Heart right ventricle (tissue), 16 donors: ENCODE results near the gene SWAP70. TPM values are rescaled to one million over a fixed set of nuclear protein-coding genes. Genes with fewer than 3 reads are reported as not detected.
"Not testable (repeated sequence)": the region's sequence is repeated elsewhere in the genome, so short reads cannot be mapped to it uniquely, and the experiment has no call there.

ENCODE experiments used
- ATAC-seq, 8 donors: fragments of 200-7000 bp; cut with Tn5 transposase; one replicate each; pipeline ENCODE4 v1.9.1; 2020; ENCODE audit warnings: mild to moderate bottlenecking in 8 of 8, moderate library complexity in 8 of 8, moderate number of reproducible peaks in 1 of 8
- DNase-seq, 2 donors: peaks; one replicate each; pipeline ENCODE4 v3.0.0-alpha.2; 2020
- H3K27ac ChIP-seq, 10 donors: fragments of 200-600 bp; sonication (generic) in 2 of 10; one replicate each; pipeline versions ENCODE4 v1.5.0 to v1.8.0; 2020 to 2022; ENCODE audit warnings: mild to moderate bottlenecking in 3 of 10
- H3K27me3 ChIP-seq, 7 donors: fragments of 200-600 bp; one replicate each; pipeline ENCODE4 v1.8.0; 2021 to 2022; ENCODE audit warnings: mild to moderate bottlenecking in 2 of 7
- H3K36me3 ChIP-seq, 9 donors: fragments of 200-600 bp; sonication (generic) in 1 of 9; one replicate each; pipeline versions ENCODE4 v1.5.0 to v1.8.0; 2020 to 2022; ENCODE audit warnings: mild to moderate bottlenecking in 2 of 9
- H3K4me1 ChIP-seq, 9 donors: fragments of 200-600 bp; sonication (generic) in 1 of 9; one replicate each; pipeline versions ENCODE4 v1.5.0 to v1.8.0; 2020 to 2022; ENCODE audit warnings: mild to moderate bottlenecking in 4 of 9
- H3K4me3 ChIP-seq, 10 donors: fragments of 200-600 bp; sonication (generic) in 2 of 10; one replicate each; pipeline versions ENCODE4 v1.5.0 to v1.8.0; 2020 to 2022; ENCODE audit warnings: mild to moderate bottlenecking in 7 of 10, moderate library complexity in 2 of 10
- H3K9me3 ChIP-seq, 11 donors: fragments of 200-600 bp in 10 of 11; sonication (generic) in 2 of 11; one replicate each; pipeline versions ENCODE4 v1.5.0 to v1.8.0; 2013 to 2022; ENCODE audit warnings: mild to moderate bottlenecking in 2 of 11, control low read depth in 1 of 11, moderate library complexity in 1 of 11
- CTCF ChIP-seq, 9 donors: fragments of 200-600 bp; sonication (generic) in 2 of 9; IDR thresholded peaks; one replicate each; pipeline versions ENCODE4 v1.5.0 to v1.8.0; 2021 to 2022; ENCODE audit warnings: antibody characterized with exemption in 9 of 9, mild to moderate bottlenecking in 5 of 9, moderate library complexity in 1 of 9
- WGBS, 2 donors: extraction: QIAGEN DNeasy Blood & Tissue Kit; methylation state at CpG; one replicate each; pipeline ENCODE4 v1.1.7; 2013; ENCODE audit warnings: inconsistent platforms in 1 of 2; 5-methylcytosine and 5-hydroxymethylcytosine counted together
- intact Hi-C, 10 donors: fragments of 100-400 bp; cut with DNase I; formaldehyde crosslinking; loops; one replicate each; pipeline versions ENCODE4 v1.11.1 to v1.14.2; 2022
- polyA plus RNA-seq, 2 donors: library from polyadenylated mRNA; stranded (reverse); fragments of 200-250 nt; gene quantifications; one replicate each; pipeline ENCODE4 v1.2.3, GENCODE V29; 2013
- total RNA-seq, 10 donors: library from RNA; stranded (reverse); fragmentation: NEBNext Ultra II Directional in 3 of 10; extraction: Animal tissue kit (Norgen Biotek cat#: 25700) in 3 of 10; gene quantifications; one replicate each; pipeline versions ENCODE4 v1.2.1 to v1.2.4, GENCODE V29; 2021 to 2023
- donor health status: Arrhythmogenic right ventricular cardiomyopathy.
- donor health status: ischemic (EF 13 %, LVEDD 7.1; RV severe dilation, severe dysfunction).
- donor health status: healthy with polysubstance abuse.
- donor health status: DM: no; HTN: yes; CAD: no.
- donor health status: DM: no; HTN: no; CAD: no.
- donor health status: ischemic (EF 25% LVEDD 6.9; RV normal size, moderate dysfunction).
- donor health status: ischemic (EF 25% LVEDD 5.7; RV mildly dilated, moderate dysfunction).
- donor health status: healthy.
- donor health status: DM: yes; HTN: yes; CAD: no.
- donor health status: Ischemic cardiomyopathy.
- donor health status: ischemic (EF 35%, LVEDD 5.7; RV mildly dilated, moderate dysfunction).
- donor health status: nonischemic (EF 11% LVEDD 7.7; RV severe dilation, severe dysfunction).
- donor health status: DM: yes; HTN: yes; CAD: no.
- donor health status: PGD.
- donor health status: ischemic (EF 29% LVEDD 5.4; RV normal size, mild dysfunction).
- donor health status: nonischemic (EF 23%, LVEDD 6.1; RV moderate dilation, normal function).

The SWAP70 gene
- total and polyA plus RNA-seq, 12 donors: 7.8 to 33.4 (median 19.6) TPM

DNA sequence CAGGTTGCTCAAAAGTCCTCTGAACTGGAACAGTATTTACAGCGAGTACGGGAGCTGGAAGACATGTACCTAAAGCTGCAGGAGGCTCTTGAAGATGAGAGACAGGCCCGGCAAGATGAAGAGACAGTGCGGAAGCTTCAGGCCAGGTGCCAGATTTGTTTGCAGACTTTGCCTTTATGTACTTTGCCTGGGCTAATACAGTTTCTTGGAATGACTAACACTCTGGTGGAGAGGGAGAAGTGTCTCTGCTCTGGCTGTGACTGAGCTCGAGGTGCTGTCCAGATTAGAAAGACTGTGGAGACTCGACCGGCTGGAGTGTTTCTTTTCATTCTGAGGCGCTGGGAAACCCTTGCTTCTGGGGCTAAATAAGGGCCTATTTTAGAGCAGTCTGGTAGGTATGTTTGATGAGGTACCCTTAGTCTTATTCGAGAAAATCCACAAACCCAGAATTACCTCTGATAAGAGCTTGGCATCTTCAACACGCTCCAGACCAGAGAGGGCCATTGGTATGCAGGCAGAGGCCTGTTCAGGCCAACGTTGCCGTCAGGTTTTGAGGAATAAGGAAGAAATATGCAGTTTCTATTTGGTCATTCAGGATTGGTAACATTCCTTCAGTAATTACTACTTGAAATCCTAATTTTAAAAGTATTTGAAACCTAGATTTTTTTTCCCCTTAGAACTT, 76.5 kb downstream of the SWAP70 start:
- Histone ChIP-seq H3K4me1 (peaks cover 0 to 30% (median 4%) of the 10 kb centered on the region in 9 donors), H3K36me3 (peaks cover 0 to 93% (median 25%) of the 10 kb centered on the region in 9 donors), H3K27ac (peak overlapping the region in 1 of 10 donors; percentile 40), H3K27me3 (no peaks in the 10 kb centered on the region), H3K9me3 (peaks cover 0 to 12% (median 4%) of the 10 kb centered on the region in 11 donors), H3K4me3 (no peak overlapping the region)
- DNase-seq (no peak), ATAC-seq (no peak)
- intact Hi-C loops: loop anchor here in 4 of 10 donors (10.0 kb wide), 4 partner anchors 76 to 206 kb away; partner anchors contain the start of gene SWAP70 (in 1 of the 4)
- no peak for TF ChIP-seq CTCF (IDR thresholded peaks at IDR 0.05)
- WGBS, 2 donors: 84 to 89% methylated on average over 12 of the region's 12 CpGs

DNA sequence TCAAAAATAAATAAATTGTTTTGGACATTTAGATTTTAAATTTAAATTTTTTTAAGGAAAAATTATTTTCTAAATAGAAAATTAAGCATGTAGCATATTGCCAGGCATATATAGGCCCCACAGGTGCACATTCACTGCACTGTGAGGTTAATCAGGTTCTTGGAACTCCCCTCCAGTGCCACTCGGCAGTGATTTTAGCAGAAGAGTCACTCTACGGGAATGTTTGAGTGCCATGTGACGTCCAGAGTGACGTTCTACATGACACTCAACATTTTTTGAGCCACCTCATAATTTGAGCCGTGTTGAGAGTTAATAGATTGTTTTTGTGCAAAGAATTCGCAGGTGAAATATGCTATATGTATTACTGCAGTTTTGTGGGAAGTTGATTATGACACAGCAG, 77.4 kb downstream of the SWAP70 start:
- H3K27me3 ChIP-seq: no peaks in the 10 kb centered on the region
- TF ChIP-seq CTCF (IDR thresholded peaks at IDR 0.05): no peak
- H3K36me3 ChIP-seq: peaks cover 0 to 92% (median 24%) of the 10 kb centered on the region in 9 donors
- no peak for DNase-seq
- WGBS, 2 donors: 82 to 86% methylated on average over 6 of the region's 6 CpGs
- ATAC-seq: peak in 1 of 8 donors; percentile 55
- H3K9me3 ChIP-seq: peaks cover 0 to 3% (median 0%) of the 10 kb centered on the region in 11 donors
- no peak overlapping the region for H3K27ac ChIP-seq
- H3K4me1 ChIP-seq: peaks cover 0 to 30% (median 4%) of the 10 kb centered on the region in 9 donors
- intact Hi-C loops: loop anchor here in 4 of 10 donors (10.0 kb wide), 4 partner anchors 76 to 206 kb away; partner anchors contain the start of gene SWAP70 (in 1 of the 4)
- no peak overlapping the region for H3K4me3 ChIP-seq

DNA sequence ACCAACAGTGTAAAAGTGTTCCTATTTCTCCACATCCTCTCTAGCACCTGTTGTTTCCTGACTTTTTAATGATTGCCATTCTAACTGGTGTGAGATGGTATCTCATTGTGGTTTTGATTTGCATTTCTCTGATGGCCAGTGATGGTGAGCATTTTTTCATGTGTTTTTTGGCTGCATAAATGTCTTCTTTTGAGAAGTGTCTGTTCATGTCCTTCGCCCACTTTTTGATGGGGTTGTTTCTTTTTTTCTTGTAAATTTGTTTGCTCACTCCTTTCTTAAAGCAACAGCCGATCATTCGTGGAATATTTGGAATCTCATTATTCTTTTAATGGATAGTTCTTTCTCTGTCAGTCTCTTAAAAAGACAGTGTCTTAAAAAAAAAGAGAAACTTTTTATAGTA, 79.6 kb downstream of the SWAP70 start:
- H3K9me3 ChIP-seq, H3K27me3 ChIP-seq, ATAC-seq, DNase-seq, H3K27ac ChIP-seq, H3K4me3 ChIP-seq: not testable (repeated sequence)
- Histone ChIP-seq H3K4me1 (peaks cover 0 to 24% (median 17%) of the 10 kb centered on the region in 9 donors), H3K36me3 (peaks cover 0 to 92% (median 25%) of the 10 kb centered on the region in 9 donors)
- intact Hi-C loops: loop anchor here in 4 of 10 donors (10.0 kb wide), 4 partner anchors 79 to 209 kb away; partner anchors contain the start of gene SWAP70 (in 1 of the 4)
- WGBS, 2 donors: 87 to 94% methylated on average over 3 of the region's 3 CpGs

- intact Hi-C loops: loop anchor here in 9 of 10 donors (5.0 to 10.0 kb wide), 7 partner anchors 81 to 211 kb away; partner anchors contain the start of gene SWAP70 (in 1 of the 9)
- 80 to 82% methylated on average over 7 of the region's 7 CpGs for WGBS, 2 donors
- Histone ChIP-seq H3K27me3 (no peaks in the 10 kb centered on the region), H3K4me3 (no peak overlapping the region), H3K9me3 (no peaks in the 10 kb centered on the region), H3K27ac (no peak overlapping the region), H3K36me3 (peaks cover 0 to 92% (median 22%) of the 10 kb centered on the region in 9 donors), H3K4me1 (peaks cover 0 to 19% (median 10%) of the 10 kb centered on the region in 9 donors)
- no peak for DNase-seq
- ATAC-seq: no peak
- no peak for TF ChIP-seq CTCF (IDR thresholded peaks at IDR 0.05)
Observed at GRCh38 chr11:9745411-9746211, 81.7 kb downstream of the SWAP70 start.
